ENCODE measurements around the gene KAZN. TPM values are rescaled to one million over a fixed set of nuclear protein-coding genes. Genes with fewer than 3 reads are reported as not detected.

Gene KAZN
- total RNA-seq, 1 donor from 2014 or later = 0.60 TPM

DNA sequence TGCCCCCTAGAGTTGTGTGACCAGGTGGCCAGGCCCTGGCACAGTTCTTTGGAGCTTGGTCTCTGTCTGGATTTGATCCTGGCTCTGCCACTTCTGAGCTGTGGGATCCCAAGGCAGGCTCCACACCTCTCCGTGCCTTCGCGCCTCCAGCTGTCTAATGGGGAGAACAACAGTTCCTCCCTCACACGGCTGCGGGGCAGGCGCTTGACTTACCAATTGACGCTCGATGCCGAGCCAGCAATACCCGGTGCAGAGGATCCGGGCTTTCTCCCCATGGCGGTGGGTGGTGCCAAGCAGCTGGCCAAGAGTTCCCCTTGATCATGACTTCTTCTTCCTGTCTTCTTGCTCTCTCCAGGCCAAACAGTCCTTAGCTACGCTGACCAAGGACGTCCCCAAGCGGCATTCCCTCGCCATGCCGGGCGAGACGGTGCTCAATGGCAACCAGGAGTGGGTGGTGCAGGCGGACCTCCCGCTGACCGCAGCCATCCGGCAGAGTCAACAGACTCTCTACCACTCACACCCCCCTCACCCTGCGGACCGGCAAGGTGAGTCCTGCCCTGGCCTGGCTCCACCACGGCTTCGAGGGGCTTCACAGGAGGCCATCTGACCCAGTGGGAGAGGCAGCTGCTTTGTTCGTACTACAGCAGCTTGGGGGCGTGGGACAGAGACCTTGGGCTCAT, 457.4 kb downstream of the KAZN start:
- DNase-seq (ENCODE audit: low read depth in 2 of 2) = no peak

DNA sequence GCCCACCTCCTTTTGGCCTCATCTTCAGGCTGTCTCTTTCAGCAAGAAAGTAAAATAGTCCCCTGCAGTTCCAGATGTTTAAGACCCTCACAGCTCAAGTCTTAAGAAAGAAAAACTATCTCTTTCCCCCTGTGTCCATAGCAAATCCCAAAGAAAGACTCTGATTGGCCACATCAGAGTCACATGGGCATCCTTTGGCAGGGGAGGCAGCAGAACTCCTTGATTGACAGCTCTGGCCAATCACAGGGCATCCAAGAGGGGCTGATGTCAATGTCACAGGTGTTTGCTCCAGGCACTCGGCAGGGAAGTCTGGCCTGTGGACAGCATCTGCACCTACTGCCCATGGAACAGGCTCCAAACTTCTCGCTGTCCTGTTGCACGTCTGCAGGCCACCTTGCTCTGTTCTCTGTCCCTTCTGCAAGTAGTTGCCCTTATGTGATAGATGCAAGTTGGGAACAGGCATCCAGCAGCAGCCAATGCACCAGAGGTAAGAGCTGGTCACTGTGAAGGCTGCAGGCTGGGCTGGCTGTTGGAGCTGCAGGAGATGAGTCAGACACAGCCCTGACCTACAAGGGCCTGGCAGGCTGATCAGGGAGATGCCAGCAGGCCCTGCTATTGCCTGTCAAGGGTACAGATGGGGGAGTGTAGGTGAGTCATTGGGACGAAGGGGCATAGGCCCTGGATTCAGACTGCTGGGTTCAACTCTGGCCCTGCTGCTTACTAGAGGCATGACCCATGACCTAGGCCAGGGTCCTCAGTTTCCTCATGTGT, 458.2 kb downstream of the KAZN start:
- peak in 1 of 2 donors; percentile 38 for DNase-seq (ENCODE audit: low read depth in 2 of 2)

DNA sequence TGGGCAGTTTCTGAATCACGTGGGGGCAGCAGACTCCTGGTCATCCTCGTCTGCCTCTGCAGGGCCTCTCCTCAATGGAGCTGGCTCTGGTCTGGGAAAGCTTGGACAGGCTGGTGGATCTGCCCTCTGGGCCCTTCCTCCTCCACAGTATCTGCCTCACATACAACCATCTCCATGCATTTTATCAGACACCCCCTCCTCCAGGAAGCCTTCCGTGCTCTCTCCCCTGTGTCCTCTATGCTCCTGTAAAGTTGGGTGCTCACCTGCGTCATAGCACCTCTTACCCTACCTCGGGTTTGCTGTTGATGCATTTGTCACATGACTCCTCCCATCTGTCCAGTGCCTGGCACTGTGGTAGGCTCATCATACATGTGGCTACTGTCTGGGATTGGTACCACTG, 459.3 kb downstream of the KAZN start:
- no peak for DNase-seq (ENCODE audit: low read depth in 2 of 2)

DNA sequence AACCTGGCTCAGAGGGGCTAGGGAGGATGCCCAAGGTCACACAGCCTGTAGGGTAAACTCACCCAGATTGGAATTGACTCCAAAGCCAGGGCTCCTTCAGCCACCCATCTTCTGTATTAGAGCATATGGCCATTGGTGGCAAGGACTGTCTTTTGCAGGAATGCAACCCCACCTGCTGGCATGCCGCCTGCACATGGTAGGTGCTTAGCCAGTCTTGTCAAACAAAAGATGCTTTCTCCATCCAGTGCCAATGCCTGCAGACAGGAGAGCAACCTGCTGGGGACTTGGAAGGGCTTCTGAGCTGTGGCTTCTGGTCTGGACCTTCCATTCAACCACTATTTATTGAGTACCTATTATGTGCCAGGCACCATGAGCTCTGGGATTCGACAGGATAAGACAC, 459.8 kb downstream of the KAZN start:
- no peak for DNase-seq (ENCODE audit: low read depth in 2 of 2)

DNA sequence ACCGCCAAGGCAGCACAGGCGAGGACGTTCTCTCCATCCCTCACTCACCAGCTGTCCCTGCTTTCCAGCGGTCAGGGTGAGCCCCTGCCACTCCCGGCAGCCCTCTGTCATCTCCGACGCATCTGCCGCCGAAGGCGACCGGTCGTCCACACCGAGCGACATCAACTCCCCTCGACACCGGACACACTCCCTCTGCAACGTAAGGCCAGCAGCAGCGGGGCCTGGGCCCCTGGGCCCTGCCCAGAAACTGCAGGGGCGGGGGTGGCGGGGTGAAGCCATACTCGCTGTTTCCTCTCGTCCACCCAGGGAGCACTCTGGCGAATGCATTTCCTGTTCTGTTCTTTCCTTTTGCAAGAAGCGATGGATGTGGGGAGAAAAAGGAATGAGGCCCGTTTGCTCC, 461.6 kb downstream of the KAZN start:
- DNase-seq (ENCODE audit: low read depth in 2 of 2) = no peak

DNA sequence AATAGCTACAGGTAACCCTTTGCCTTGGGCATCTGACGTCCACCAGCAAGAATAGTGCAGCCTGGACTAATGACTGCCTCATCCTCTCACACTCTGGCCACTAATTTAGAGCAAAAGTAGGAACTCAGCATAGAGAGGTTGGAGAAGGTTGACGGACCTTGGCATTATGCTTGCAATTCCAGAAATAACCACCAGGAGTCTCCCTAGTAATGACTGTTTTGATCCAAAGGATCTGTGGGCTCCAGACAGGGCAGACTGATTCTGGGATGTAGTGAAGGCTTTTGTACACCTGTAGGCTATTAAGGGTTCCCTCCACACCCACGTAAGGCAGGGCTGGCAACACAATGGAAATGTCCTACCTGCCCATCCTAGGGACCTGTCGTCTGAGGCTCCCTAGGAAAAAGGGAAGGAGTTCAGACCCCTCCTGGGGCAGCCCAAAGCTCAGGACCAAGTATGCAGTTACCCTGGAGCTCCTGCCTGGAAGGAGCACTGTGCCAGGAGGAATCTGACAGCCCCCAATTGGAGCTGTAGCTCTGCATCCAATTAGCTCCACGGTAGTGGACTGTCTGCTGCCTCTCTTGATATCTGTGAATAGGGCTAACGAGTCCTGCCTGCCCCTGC, 464.1 kb downstream of the KAZN start:
- DNase-seq (ENCODE audit: low read depth in 2 of 2) = peak in 1 of 2 donors; percentile 9

DNA sequence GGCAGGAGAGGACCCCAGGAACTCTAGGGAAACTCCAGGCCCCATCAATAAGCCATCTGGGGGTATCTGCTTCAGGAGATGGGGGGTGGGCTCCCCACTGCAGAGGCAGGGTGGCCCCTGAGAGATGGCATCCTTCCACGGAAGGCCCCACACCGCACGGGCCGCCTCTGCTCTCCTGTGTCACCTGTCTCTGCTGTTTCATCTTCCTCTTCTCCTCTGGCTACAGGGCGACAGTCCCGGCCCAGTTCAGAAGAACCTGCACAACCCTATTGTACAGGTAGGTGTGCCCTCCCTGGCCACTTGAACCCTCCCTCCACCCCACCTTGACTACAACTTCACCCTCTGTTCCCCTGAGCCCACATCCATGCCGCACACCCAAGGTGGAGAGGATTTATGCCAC, 464.9 kb downstream of the KAZN start:
- no peak for DNase-seq (ENCODE audit: low read depth in 2 of 2)

DNA sequence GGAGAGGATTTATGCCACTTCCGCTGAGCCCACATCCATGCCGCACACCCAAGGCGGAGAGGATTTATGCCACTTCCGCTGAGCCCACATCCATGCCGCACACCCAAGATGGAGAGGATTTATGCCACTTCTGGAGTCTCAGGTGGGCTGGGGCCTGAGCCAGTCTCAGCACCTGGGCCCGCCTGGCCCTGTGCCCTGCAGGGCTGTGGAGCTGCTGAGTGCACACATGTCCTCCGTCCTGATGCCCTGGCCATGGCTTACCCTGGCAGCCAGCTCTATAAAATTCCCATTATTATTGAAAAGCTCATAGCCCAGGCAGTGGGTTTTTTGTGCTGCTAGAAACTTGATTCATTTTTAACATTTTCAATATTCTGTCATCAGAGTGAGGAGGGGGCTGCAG, 465.3 kb downstream of the KAZN start:
- DNase-seq (ENCODE audit: low read depth in 2 of 2) = no peak

DNA sequence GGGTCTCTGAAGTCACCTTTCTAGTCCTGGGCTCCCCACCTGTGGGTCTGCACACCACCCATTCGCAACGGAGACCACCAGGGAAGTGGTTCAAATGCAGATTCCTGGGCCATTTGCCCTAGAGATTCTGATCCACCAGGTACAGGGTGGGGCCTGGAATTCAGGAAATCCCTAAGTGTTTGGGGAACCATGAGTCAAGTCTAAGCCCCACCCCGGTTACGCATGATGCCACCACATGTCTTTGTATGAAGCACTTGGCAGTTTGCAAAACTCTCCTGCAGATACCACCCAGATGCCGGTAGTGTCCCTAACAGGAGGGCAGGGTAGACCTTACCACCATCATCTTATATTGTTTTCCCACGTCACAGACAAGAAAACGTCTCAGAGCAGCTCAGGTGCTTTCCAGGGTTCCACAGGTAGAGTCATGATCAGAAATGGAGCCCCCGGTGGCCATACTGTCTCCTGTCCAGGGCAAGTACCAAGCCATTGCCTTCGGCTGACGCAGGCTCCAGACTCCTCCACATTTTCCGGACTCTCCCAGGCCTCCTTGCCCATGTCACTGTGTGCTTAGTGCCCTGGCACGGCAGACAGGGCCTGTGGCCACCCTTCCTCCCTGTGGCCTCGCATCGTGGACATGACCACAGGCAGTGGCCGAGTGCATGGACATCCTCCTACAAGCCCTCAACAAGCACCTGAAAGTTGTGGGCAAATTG, 465.9 kb downstream of the KAZN start:
- DNase-seq (ENCODE audit: low read depth in 2 of 2) = no peak

DNA sequence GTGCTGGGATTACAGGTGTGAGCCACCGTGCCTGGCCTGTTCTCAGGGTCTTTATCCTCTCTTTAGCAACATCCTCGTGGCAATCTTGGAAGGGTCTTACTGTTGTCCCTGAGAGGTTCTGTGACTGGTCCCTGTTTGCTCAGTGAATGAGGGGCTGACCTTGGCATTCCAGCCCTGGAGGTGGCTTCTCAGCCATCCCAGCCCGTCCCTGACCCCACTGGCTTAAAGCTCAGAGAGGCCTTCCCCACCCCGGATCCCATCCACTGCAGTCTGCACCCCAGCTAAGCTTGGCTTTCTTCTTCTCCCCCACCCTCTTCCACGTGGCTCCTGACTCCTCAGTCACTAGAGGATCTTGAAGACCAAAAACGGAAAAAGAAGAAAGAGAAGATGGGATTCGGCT, 466.8 kb downstream of the KAZN start:
- DNase-seq (ENCODE audit: low read depth in 2 of 2) = no peak

DNA sequence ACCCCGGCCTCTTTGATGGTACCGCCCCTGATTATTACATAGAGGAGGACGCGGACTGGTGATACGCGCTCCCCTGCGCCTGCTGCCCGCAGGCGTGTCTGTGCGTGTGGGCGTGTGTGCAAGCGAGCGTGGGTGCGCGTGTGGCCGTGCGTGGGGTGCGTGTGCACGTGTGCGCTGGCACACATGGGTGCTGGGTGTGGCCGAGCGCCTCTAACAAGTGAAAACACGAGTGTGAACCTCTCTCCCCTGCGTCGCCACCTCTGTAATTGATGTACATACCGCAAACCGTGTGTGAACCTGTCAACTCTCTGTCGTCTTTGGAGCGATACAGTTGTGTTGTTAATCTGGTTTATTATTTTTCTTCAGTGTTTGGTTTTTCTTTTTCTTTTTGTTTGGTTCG, 467.3 kb downstream of the KAZN start:
- DNase-seq (ENCODE audit: low read depth in 2 of 2) = no peak

DNA sequence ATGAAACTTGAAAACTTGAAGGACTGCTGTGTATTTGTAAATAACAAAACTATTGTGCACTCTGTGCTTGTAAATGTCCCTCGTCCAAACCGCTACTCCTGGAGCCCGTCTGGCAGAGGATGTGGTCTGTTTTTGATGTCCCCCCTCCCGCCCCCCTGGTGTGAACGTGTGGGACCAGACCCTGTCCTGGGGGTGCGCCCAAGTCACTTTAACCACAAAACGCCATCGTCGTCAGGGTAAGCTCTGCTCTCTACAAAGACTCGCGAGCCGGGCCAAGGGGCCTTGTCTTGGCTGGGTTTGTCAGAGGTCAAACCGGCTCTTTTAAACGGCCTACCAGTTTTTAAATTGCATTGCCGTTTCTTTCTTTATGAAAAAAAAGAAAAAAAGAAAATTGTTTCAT, 467.7 kb downstream of the KAZN start:
- no peak for DNase-seq (ENCODE audit: low read depth in 2 of 2)

DNA sequence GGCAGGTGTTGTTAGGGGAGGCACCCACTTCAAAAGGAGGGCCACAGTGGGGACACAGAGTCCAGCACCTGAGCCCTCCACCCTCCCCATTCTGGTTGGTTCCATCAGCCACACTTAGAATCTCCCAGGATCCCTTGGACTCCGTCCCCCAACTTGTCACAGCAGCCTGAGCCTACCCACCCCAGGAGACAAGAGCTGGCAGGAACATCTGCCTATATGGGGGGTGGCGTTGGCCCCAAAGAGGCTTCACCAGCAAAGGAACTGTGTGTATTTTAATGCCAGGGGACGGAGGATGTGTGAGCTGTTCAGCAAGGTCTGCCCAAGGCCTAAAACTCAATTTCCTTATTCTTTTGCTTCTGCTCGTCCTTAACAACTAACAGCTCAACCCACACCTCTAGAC, 468.7 kb downstream of the KAZN start:
- no peak for DNase-seq (ENCODE audit: low read depth in 2 of 2)

DNA sequence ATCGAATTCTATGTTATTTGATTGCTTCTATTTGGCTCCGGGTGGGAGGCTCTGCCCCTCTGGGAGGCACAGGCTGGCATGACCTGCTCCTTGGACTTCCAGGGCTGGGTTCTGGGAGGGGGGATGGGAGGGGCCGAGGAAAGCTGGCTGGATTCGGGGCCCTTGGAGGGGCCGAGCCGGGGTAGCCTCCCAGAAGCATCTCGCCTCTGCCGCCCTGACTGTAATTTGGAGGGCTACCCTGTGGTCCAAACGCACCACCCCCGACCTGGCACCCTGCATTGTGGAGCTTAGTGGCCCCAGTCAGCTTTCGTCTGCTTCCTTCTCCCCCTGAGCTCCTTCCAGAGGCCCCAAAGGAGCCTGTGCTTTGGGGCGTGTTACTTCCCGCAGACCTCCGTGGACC, 469.7 kb downstream of the KAZN start:
- DNase-seq (ENCODE audit: low read depth in 2 of 2) = no peak

DNA sequence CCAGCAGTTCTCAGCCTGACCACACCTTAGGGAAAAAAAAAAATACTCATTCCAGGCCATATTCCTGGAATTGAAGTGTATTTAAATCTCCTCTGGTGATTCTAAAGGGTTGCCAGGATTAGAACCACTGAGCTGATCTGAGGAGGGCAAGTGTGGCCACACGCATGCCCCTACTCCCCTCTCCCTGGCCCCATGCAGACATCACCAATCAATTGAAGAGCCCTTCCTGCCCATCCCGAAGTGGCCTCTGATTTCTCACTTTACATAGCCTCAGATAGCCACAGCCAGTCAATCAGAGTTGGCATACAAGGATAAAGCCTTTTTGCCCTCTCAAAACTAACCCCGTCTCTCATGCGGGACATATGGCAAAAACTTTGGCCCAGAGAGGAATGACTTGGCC, 470.5 kb downstream of the KAZN start:
- no peak for DNase-seq (ENCODE audit: low read depth in 2 of 2)

DNA sequence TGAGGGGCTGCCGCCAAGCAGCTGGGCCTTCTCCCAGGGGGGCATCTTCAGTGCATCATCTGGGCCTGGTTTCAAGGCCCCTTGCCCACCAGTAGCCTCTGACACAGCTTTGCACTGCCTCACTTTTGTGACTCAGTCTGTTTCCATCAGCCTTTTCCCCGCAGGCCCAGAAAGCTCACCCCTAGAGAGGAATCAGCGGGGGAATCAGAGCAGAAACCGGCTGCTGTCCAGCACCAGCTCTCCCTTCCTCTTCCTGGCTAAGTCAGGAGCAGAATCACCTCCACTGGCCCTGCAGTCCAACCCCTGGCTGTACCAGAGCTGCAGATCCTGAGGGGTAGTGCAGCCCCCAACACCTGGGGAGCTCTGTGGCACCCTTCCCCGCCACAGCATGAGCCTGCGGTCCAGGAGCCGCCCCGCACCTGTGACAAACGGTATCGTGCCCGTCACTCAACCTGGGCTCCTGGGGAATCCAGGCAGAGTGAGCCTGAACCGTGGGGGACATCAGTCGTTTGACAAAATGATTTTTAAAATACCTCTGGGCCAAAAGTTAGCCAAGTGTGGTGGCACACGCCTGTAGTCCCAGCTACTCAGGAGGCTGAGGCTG, 471.8 kb downstream of the KAZN start:
- DNase-seq (ENCODE audit: low read depth in 2 of 2) = no peak

DNA sequence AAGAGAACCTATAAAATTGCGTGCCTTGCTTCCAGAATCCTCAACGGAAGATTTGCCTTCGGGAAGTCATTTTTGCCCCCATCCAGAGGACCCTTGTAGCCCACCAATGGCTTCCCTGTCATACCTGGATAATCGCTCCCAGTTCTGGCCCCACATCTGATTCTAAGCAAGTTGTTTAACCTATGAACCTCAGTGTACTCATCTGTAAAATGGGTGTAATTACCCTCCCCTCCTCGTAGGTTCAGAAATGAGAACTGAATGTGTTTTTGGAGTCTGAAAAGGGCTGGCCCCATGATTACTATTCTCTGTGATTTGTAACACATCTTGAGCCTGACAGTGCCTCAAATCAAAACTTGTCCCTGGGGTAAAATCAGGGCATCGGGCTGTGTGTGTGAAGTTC, 473.5 kb downstream of the KAZN start:
- no peak for DNase-seq (ENCODE audit: low read depth in 2 of 2)

DNA sequence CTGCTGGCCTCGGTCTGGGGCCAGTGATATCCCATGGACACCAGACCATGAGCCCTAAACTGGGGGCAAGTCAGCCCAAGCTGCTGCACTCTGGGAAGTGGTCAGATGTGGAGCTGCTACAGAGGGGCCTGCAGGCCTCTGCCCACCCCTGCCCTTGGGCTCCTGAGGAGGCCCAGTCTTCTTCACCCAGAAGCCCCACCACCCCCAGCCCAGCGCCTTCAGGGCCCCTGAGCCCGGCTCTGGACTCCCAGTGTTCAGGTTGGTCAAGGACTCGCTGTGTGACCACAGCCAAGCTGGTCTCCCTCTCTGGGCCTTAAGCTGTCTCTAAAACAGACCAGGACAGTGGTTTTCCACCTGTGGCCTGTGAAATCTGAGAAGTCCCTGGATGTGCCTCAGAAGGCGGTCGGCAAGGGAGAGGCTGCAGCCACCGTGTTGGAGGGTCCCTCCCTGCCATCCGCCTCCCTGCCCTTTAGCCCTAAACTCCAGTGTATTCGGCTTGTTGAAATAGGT, 475.4 kb downstream of the KAZN start:
- no peak for DNase-seq (ENCODE audit: low read depth in 2 of 2)

DNA sequence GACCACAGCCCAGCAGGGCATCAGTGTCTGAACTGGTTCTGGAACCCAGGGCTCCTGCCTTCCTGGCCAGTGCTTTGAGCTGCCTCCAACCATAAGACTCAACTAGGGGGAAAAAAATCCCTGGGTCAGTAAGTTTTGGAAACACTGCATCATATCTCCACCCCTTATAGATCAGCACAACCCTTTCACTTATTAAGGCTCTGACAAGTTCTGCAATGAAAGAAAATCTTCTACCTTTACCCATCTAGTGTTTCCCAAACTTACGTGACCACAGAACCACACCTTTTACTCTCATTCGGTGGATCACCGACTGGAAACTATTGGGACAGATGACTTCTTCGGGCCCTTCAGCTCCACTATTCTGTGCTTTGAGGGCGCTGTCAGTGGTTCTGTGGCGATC, 476.7 kb downstream of the KAZN start:
- no peak for DNase-seq (ENCODE audit: low read depth in 2 of 2)

DNA sequence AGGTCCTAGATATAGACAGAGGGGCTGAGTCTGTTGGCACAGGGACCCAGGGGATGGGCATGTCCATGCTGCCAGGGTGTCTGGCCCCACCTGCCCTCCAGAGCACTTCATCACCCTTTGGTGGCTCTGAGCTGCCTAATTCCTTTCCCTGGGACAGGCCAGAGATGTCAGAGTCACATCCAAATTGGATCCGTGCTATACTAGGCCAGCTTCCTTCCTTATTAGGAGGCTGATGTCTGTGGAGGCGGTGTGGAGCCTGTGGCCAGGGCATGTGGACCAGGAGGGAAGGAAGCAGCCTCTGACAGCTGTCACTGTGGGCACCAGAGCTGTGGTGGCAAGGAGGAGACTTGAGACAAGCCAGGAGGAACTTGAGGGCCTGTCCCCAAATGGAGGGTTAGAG, 477.3 kb downstream of the KAZN start:
- no peak for DNase-seq (ENCODE audit: low read depth in 2 of 2)

DNA sequence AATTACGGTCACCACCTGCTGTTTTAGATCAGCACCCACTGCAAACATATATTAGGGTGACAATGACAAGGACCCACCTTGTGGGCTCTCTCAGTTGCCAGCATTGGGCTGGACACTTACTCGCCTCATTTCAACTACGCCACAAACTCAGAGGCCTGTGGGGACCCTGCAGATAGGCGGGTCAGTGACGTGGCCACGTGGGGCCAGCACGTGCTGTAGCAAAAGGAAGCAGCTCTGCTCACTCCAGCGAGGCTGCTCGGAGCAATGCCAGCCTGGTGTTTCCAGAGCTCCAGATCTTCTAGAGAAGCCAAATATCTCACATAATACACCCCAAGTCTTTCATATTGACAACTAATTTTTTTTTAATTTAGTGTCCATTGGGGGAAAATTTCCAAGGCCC, 478.3 kb downstream of the KAZN start:
- no peak for DNase-seq (ENCODE audit: low read depth in 2 of 2)

DNA sequence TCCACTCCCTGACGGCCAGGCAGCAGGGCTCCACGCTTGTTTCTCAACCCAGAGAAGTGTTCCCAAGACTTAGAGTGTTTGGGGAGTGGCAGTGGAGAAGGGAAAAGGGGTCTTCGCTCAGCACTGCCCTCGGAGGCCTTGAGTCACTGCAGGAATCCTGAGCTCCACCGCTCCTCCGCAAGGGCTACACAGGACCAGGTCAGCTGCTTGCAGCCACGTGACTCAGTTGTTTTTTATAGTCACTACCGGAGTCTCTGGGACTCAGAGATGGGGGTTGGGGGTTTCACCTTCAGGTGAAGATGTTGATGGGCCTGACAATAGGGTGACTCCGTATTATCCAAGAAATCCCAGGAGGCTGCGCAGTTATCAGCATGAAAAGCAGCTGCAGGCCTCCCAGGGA, 478.9 kb downstream of the KAZN start:
- no peak for DNase-seq (ENCODE audit: low read depth in 2 of 2)
